H1 (cell line): ENCODE measurements around the gene ATG7.

Experiments used
- ASH2L ChIP-seq: fragments of 200-600, 300-600 bp; sonication (generic); IDR thresholded peaks from one replicate; pipeline ENCODE4 v1.7.1; 2017; ENCODE audit warnings: low read length
- EP300 ChIP-seq, 2 experiments: IDR thresholded peaks; 1 replicate in 1 of 2; 2 replicates in 1 of 2; pipeline ENCODE4 v1.6.1; 2011 to 2012; ENCODE audit warnings: low read depth in 2 of 2, low read length in 2 of 2, mild to moderate bottlenecking in 2 of 2, borderline replicate concordance in 1 of 2, inconsistent platforms in 1 of 2, moderate library complexity in 1 of 2
- EZH2 ChIP-seq: fragments of 200-600 bp; sonication (generic); IDR thresholded peaks from 2 replicates; pipeline ENCODE4 v1.7.1; 2012; ENCODE audit warnings: low read depth, mild to moderate bottlenecking, moderate library complexity, low read length, inconsistent platforms; ENCODE audit not compliant: severe bottlenecking
- JUN ChIP-seq: IDR thresholded peaks from 2 replicates; pipeline ENCODE4 v1.6.1; 2011; ENCODE audit warnings: low read depth, mild to moderate bottlenecking, improper control_type of control experiment, low read length
- POLR2AphosphoS5 ChIP-seq: IDR thresholded peaks from 2 replicates; pipeline ENCODE4 v1.6.1; 2011; ENCODE audit warnings: low read depth, low read length
- RAD21 ChIP-seq, 2 experiments: IDR thresholded peaks in 1 of 2; conservative IDR thresholded peaks in 1 of 2; 2 replicates each; pipeline ENCODE4 v1.6.1; 2011; ENCODE audit warnings: low read depth in 2 of 2, low read length in 2 of 2, improper control_type of control experiment in 1 of 2, inconsistent platforms in 1 of 2, mild to moderate bottlenecking in 1 of 2, moderate library complexity in 1 of 2
- RFX5 ChIP-seq: IDR thresholded peaks from 2 replicates; pipeline ENCODE4 v1.6.1; 2011; ENCODE audit warnings: low read depth, low read length, improper control_type of control experiment, borderline replicate concordance
- TAF7 ChIP-seq: optimal IDR thresholded peaks from 2 replicates; pipeline ENCODE3; 2011; ENCODE audit warnings: low read depth, mild to moderate bottlenecking, inconsistent platforms, low read length, moderate library complexity, borderline replicate concordance
- TF ChIP-seq, protein P1 (sequence below), 3 experiments: IDR thresholded peaks; 1 replicate in 2 of 3; 2 replicates in 1 of 3; pipeline versions ENCODE4 v1.5.1 to v1.6.1; 2011; ENCODE audit warnings: low read length in 3 of 3, mild to moderate bottlenecking in 3 of 3, inconsistent platforms in 2 of 3, low read depth in 1 of 3, moderate library complexity in 1 of 3; ENCODE audit not compliant: insufficient read depth in 1 of 3; ENCODE audit errors: control extremely low read depth in 1 of 3
- TF ChIP-seq, protein P2 (sequence below): IDR thresholded peaks from 2 replicates; pipeline ENCODE4 v1.6.1; 2011; ENCODE audit warnings: low read length, improper control_type of control experiment

- TF ChIP-seq EZH2 (no peak), JUN (no peak), TAF7 (no peak), POLR2AphosphoS5 (no peak), EP300 (IDR thresholded peaks at IDR 0.05; ENCODE audit: borderline replicate concordance in 1 of 2, low read depth in 2 of 2, low read length in 2 of 2) (no peak), RFX5 (no peak), RAD21 (IDR thresholded peaks at IDR 0.05 in 1 of 2, conservative IDR thresholded peaks at IDR 0.05 in 1 of 2; ENCODE audit: low read depth in 2 of 2, low read length in 2 of 2) (no peak), ASH2L (no peak)
- TF ChIP-seq, protein P1, sequence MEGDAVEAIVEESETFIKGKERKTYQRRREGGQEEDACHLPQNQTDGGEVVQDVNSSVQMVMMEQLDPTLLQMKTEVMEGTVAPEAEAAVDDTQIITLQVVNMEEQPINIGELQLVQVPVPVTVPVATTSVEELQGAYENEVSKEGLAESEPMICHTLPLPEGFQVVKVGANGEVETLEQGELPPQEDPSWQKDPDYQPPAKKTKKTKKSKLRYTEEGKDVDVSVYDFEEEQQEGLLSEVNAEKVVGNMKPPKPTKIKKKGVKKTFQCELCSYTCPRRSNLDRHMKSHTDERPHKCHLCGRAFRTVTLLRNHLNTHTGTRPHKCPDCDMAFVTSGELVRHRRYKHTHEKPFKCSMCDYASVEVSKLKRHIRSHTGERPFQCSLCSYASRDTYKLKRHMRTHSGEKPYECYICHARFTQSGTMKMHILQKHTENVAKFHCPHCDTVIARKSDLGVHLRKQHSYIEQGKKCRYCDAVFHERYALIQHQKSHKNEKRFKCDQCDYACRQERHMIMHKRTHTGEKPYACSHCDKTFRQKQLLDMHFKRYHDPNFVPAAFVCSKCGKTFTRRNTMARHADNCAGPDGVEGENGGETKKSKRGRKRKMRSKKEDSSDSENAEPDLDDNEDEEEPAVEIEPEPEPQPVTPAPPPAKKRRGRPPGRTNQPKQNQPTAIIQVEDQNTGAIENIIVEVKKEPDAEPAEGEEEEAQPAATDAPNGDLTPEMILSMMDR (IDR thresholded peaks at IDR 0.05; ENCODE audit: control extremely low read depth in 1 of 3, insufficient read depth in 1 of 3, low read depth in 1 of 3, low read length in 3 of 3), result no peak
- TF ChIP-seq, protein P2, sequence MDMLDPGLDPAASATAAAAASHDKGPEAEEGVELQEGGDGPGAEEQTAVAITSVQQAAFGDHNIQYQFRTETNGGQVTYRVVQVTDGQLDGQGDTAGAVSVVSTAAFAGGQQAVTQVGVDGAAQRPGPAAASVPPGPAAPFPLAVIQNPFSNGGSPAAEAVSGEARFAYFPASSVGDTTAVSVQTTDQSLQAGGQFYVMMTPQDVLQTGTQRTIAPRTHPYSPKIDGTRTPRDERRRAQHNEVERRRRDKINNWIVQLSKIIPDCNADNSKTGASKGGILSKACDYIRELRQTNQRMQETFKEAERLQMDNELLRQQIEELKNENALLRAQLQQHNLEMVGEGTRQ, result no peak
These were observed 32.4 kb upstream of the ATG7 start for GRCh38 chr3:11239796-11240195.
